H1 (cell line): ENCODE results near the gene DNM2. TPM values are rescaled to one million over a fixed set of nuclear protein-coding genes. Genes with fewer than 3 reads are reported as not detected.

Experiments
- CTCF ChIA-PET: fragments of 300-600 bp; sonication (Branson Sonifier 250); formaldehyde crosslinking; loops from one replicate; lab custom pipeline; 2021; ENCODE audit not compliant: partially characterized antibody; lab: Charles Lee
- POLR2A ChIA-PET: fragments of 300-600 bp; sonication (Branson Sonifier 250); formaldehyde crosslinking; loops from one replicate; lab custom pipeline; 2021; ENCODE audit warnings: inconsistent platforms; ENCODE audit not compliant: partially characterized antibody; lab: Charles Lee
- DNase-seq, 2 experiments: peaks; one replicate each; pipeline versions ENCODE4 v3.0.0 to v3.0.0-alpha.2; 2010 to 2022; ENCODE audit warnings: low spot score in 2 of 2, low read depth in 1 of 2, mixed read lengths in 1 of 2
- FAIRE-seq: peaks from 2 replicates; lab custom pipeline; 2011; peaks lifted over from hg19 to GRCh38; lab: Jason Lieb, UNC
- H2AFZ ChIP-seq: 2 replicates; pipeline ENCODE4 v1.8.1; 2012; ENCODE audit warnings: low read length, inconsistent platforms
- H2AK5ac ChIP-seq: 2 replicates; pipeline ENCODE4 v1.6.1; 2013; ENCODE audit warnings: low read depth, low read length
- H2BK120ac ChIP-seq: replicated peaks from 2 replicates; pipeline ENCODE3; 2013; ENCODE audit warnings: low read depth, low read length, inconsistent platforms
- H2BK12ac ChIP-seq: 2 replicates; pipeline ENCODE4 v1.6.1; 2013; ENCODE audit warnings: low read depth, low read length
- H2BK15ac ChIP-seq: 2 replicates; pipeline ENCODE4 v1.6.1; 2013; ENCODE audit warnings: low read length
- H2BK20ac ChIP-seq: 2 replicates; pipeline ENCODE4 v1.6.1; 2013; ENCODE audit warnings: low read length
- H2BK5ac ChIP-seq: 2 replicates; pipeline ENCODE4 v1.6.1; 2013; ENCODE audit warnings: low read depth, low read length
- H3K14ac ChIP-seq: 2 replicates; pipeline ENCODE4 v1.6.1; 2013; ENCODE audit warnings: inconsistent platforms; ENCODE audit not compliant: insufficient read length
- H3K18ac ChIP-seq: 2 replicates; pipeline ENCODE4 v1.6.1; 2013; ENCODE audit warnings: low read length; ENCODE audit errors: extremely low read depth
- H3K23ac ChIP-seq: 2 replicates; pipeline ENCODE4 v1.6.1; 2013; ENCODE audit warnings: inconsistent platforms; ENCODE audit not compliant: insufficient read length
- H3K23me2 ChIP-seq: 2 replicates; pipeline ENCODE4 v1.6.1; 2013; ENCODE audit warnings: low read depth, low read length
- H3K27ac ChIP-seq: 2 replicates; pipeline ENCODE4 v1.6.1; 2011; ENCODE audit warnings: low read depth, low read length, inconsistent platforms
- H3K27me3 ChIP-seq, 4 experiments: replicated peaks in 1 of 4; 1 replicate in 1 of 4; 2 replicates in 3 of 4; pipeline versions ENCODE4 v1.6.1 to v1.8.1; 2011 to 2013; ENCODE audit warnings: low read length in 3 of 4, mild to moderate bottlenecking in 3 of 4, inconsistent platforms in 2 of 4, mixed read lengths in 2 of 4, moderate library complexity in 1 of 4; ENCODE audit not compliant: control insufficient read depth in 3 of 4, insufficient read depth in 3 of 4; ENCODE audit errors: extremely low read depth in 1 of 4
- H3K36me3 ChIP-seq, 4 experiments: 2 replicates each; pipeline versions ENCODE4 v1.6.1 to v1.8.1; 2011 to 2013; ENCODE audit warnings: mild to moderate bottlenecking in 4 of 4, low read length in 3 of 4, moderate library complexity in 2 of 4, control low read depth in 1 of 4, inconsistent platforms in 1 of 4; ENCODE audit not compliant: insufficient read depth in 4 of 4, control insufficient read depth in 2 of 4
- H3K4ac ChIP-seq: replicated peaks from 2 replicates; pipeline ENCODE3; 2013; ENCODE audit warnings: low read length, low read depth, mixed read lengths, inconsistent platforms; ENCODE audit not compliant: insufficient read length
- H3K4me1 ChIP-seq, 4 experiments: replicated peaks in 1 of 4; 1 replicate in 1 of 4; 2 replicates in 3 of 4; pipeline versions ENCODE4 v1.6.1 to v1.8.1; 2011 to 2013; ENCODE audit warnings: low read length in 3 of 4, inconsistent platforms in 2 of 4, mixed read lengths in 1 of 4; ENCODE audit not compliant: insufficient read depth in 4 of 4, control insufficient read depth in 3 of 4
- H3K4me2 ChIP-seq, 2 experiments: 2 replicates each; pipeline versions ENCODE4 v1.6.1 to v1.8.1; 2011 to 2013; ENCODE audit warnings: low read depth in 2 of 2, low read length in 2 of 2, control low read depth in 1 of 2, inconsistent platforms in 1 of 2, mild to moderate bottlenecking in 1 of 2; ENCODE audit not compliant: insufficient read depth in 1 of 2
- H3K4me3 ChIP-seq, 4 experiments: fragments of 200-600, 300-600 bp in 1 of 4; sonication (generic), shearing (Covaris generic), sonication (Bioruptor Twin) in 1 of 4; 2 replicates each; pipeline versions ENCODE4 v1.5.1 to v1.8.1; 2011 to 2016; ENCODE audit warnings: low read length in 4 of 4, low read depth in 3 of 4, control low read depth in 2 of 4, inconsistent platforms in 2 of 4, mild to moderate bottlenecking in 2 of 4, mixed read lengths in 1 of 4, moderate library complexity in 1 of 4; ENCODE audit not compliant: insufficient read depth in 2 of 4; ENCODE audit errors: extremely low read depth in 1 of 4
- H3K56ac ChIP-seq: replicated peaks from 2 replicates; pipeline ENCODE3; 2013; ENCODE audit warnings: low read depth, mild to moderate bottlenecking, mixed read lengths, low read length, inconsistent platforms; ENCODE audit not compliant: insufficient read length
- H3K79me1 ChIP-seq: 2 replicates; pipeline ENCODE4 v1.6.1; 2013; ENCODE audit warnings: low read depth, low read length, control low read depth
- H3K79me2 ChIP-seq, 2 experiments: 2 replicates each; pipeline versions ENCODE4 v1.6.1 to v1.8.1; 2012 to 2013; ENCODE audit warnings: low read length in 2 of 2, mild to moderate bottlenecking in 2 of 2, inconsistent platforms in 1 of 2; ENCODE audit not compliant: insufficient read depth in 2 of 2, control insufficient read depth in 1 of 2
- H3K9ac ChIP-seq, 4 experiments: replicated peaks in 1 of 4; 1 replicate in 1 of 4; 2 replicates in 3 of 4; pipeline versions ENCODE4 v1.6.1 to v1.8.1; 2011 to 2013; ENCODE audit warnings: low read depth in 3 of 4, low read length in 3 of 4, control low read depth in 2 of 4, mild to moderate bottlenecking in 2 of 4, moderate library complexity in 2 of 4, inconsistent platforms in 1 of 4; ENCODE audit errors: extremely low read depth in 1 of 4
- H3K9me3 ChIP-seq, 2 experiments: 2 replicates each; pipeline versions ENCODE4 v1.6.1 to v1.8.1; 2012 to 2013; ENCODE audit warnings: mild to moderate bottlenecking in 2 of 2, moderate library complexity in 2 of 2, control low read depth in 1 of 2, inconsistent platforms in 1 of 2, low read depth in 1 of 2, low read length in 1 of 2, mixed read lengths in 1 of 2; ENCODE audit not compliant: insufficient read depth in 2 of 2
- H4K20me1 ChIP-seq, 2 experiments: replicated peaks in 1 of 2; 2 replicates each; pipeline versions ENCODE3 to v1.8.1; 2011 to 2013; ENCODE audit warnings: inconsistent platforms in 2 of 2, low read length in 2 of 2, mild to moderate bottlenecking in 1 of 2; ENCODE audit not compliant: insufficient read depth in 2 of 2, control insufficient read depth in 1 of 2
- H4K5ac ChIP-seq: 2 replicates; pipeline ENCODE4 v1.6.1; 2013; ENCODE audit warnings: low read length, low read depth, mixed read lengths, inconsistent platforms; ENCODE audit not compliant: insufficient read length
- H4K8ac ChIP-seq: 2 replicates; pipeline ENCODE4 v1.8.0; 2013; ENCODE audit warnings: mild to moderate bottlenecking, moderate library complexity, low read length, inconsistent platforms; ENCODE audit not compliant: insufficient read depth; ENCODE audit errors: extremely low read depth
- H4K91ac ChIP-seq: replicated peaks from 2 replicates; pipeline ENCODE3; 2013; ENCODE audit warnings: low read length, mixed read lengths, inconsistent platforms; ENCODE audit not compliant: insufficient read length
- CHD2 ChIP-seq: IDR thresholded peaks from 2 replicates; pipeline ENCODE4 v1.6.1; 2012; ENCODE audit warnings: low read length, improper control_type of control experiment
- CTBP2 ChIP-seq: IDR thresholded peaks from 2 replicates; pipeline ENCODE4 v1.7.0; 2011; ENCODE audit warnings: borderline replicate concordance, mild to moderate bottlenecking, moderate library complexity, mixed read lengths, low read length; ENCODE audit not compliant: insufficient read depth, insufficient read length
- POLR2AphosphoS5 ChIP-seq: IDR thresholded peaks from 2 replicates; pipeline ENCODE4 v1.6.1; 2011; ENCODE audit warnings: low read depth, low read length
- POU5F1 ChIP-seq: IDR thresholded peaks from 2 replicates; pipeline ENCODE4 v1.6.1; 2011; ENCODE audit warnings: low read depth, mild to moderate bottlenecking, low read length, moderate library complexity
- SAP30 ChIP-seq: fragments of 300-600 bp; sonication (generic); IDR thresholded peaks from 2 replicates; pipeline ENCODE4 v1.7.1; 2012; ENCODE audit warnings: low read length, moderate library complexity, mild to moderate bottlenecking, inconsistent platforms; ENCODE audit not compliant: insufficient read depth, insufficient replicate concordance
- SIN3A ChIP-seq, 2 experiments: IDR thresholded peaks in 1 of 2; conservative IDR thresholded peaks in 1 of 2; 2 replicates each; pipeline ENCODE4 v1.6.1; 2011 to 2012; ENCODE audit warnings: low read length in 2 of 2, improper control_type of control experiment in 1 of 2, low read depth in 1 of 2, mild to moderate bottlenecking in 1 of 2
- WGBS, 2 experiments: shearing (Covaris generic) in 1 of 2; methylation state at CpG; one replicate each; pipeline versions ENCODE4 v1.1.6 to v1.1.7; 2013 to 2015; ENCODE audit warnings: low lambda C conversion rate in 2 of 2, mixed read lengths in 2 of 2, inconsistent platforms in 1 of 2, low coverage in 1 of 2, missing lambda C conversion rate in 1 of 2; ENCODE audit not compliant: insufficient replicate concordance in 2 of 2, insufficient coverage in 1 of 2, insufficient read length in 1 of 2; ENCODE audit errors: extremely low coverage in 1 of 2, missing lambda C conversion rate in 1 of 2; 5-methylcytosine and 5-hydroxymethylcytosine counted together
- polyA plus RNA-seq, 7 experiments: library from polyadenylated mRNA; depleted of rRNA in 3 of 7; stranded (reverse) in 5 of 7; unstranded in 2 of 7; fragments of >200 nt in 5 of 7; fragments of 200-250 nt in 2 of 7; gene quantifications; 1 replicate in 5 of 7; 2 replicates in 1 of 7; 4 replicates in 1 of 7; pipeline versions ENCODE4 v1.2.1 to v1.2.3, GENCODE V29; 2011 to 2013; ENCODE audit warnings: missing spikeins in 2 of 7, mixed read lengths in 2 of 7
- total RNA-seq: library from RNA; stranded (reverse); fragmentation: NEBNext Ultra II Directional; extraction: Animal tissue kit (Norgen Biotek cat#: 25700); gene quantifications from 2 replicates; pipeline ENCODE4 v1.2.1, GENCODE V29; 2021

The DNM2 gene
- total and polyA plus RNA-seq, 2 of the 8 experiments (the other 6 are each of a cell fraction or from before 2014, with no cell fraction given) = 61.9 to 120 TPM

DNA sequence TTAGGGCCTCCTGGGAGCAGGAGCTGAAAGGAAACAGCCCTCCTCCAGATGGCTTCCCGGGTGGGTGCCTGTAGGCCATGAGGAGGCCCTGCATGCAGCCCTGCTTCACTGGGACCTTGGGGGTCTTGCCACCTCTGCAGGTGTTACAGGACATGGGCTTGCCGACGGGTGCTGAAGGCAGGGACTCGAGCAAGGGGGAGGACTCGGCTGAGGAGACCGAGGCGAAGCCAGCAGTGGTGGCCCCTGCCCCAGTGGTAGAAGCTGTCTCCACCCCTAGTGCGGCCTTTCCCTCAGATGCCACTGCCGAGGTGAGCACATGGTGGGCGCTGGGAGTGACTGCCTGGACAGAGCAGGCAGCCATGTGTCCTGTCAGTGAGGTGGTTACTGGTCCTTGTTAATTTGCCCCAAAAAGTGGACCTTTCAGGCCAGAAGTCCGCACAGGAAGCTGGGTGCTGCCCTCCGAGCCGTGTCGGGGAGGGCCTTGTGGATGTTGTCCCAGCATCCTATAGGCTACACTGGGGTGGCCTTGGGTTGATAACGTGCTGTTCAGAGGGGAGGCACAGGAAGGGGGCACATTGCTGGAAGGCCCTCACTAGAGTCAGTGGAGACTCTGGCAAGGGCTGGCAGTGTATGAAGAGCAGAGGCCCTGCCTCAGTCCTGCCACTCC, 35.3 kb upstream of the DNM2 start:
- Histone ChIP-seq H3K23me2 (no peaks in the 10 kb centered on the region), H4K5ac (no peak overlapping the region), H3K79me1 (peaks cover 10% of the 10 kb centered on the region; the same call in 1 of the 2 replicates), H2BK5ac (no peak overlapping the region; the same call in 1 of the 2 replicates), H3K18ac (no peak overlapping the region), H3K4me1 (no peaks in the 10 kb centered on the region; a peak in 2 of 7 replicates), H3K14ac (no peak overlapping the region), H3K79me2 (peaks cover 0 to 82% of the 10 kb centered on the region in 2 experiments; a peak in 2 of 4 replicates), H3K27ac (0 out of 2 replicates have a peak overlapping the region, but pooled peaks have one; percentile 7), H3K9ac (no peak overlapping the region), H3K27me3 (no peaks in the 10 kb centered on the region), H3K23ac (no peak overlapping the region), H2BK15ac (no peak overlapping the region), H3K4ac (no peak overlapping the region), H2BK12ac (no peak overlapping the region), H3K56ac (no peak overlapping the region), H2BK20ac (no peak overlapping the region), H3K4me3 (no peak overlapping the region), H2AFZ (no peak overlapping the region), H4K8ac (no peak overlapping the region; the same call in 1 of the 2 replicates), H2BK120ac (no peak overlapping the region), H3K36me3 (peaks cover 94 to 100% (median 96%) of the 10 kb centered on the region in 4 experiments), H3K9me3 (no peaks in the 10 kb centered on the region), H4K91ac (no peak overlapping the region), H4K20me1 (peaks cover 45 to 54% of the 10 kb centered on the region in 2 experiments), H3K4me2 (no peak overlapping the region), H2AK5ac (no peak overlapping the region)
- WGBS, 2 experiments = 92% methylated on average over 15 of the region's 15 CpGs; no CpG with 5 or more reads in 1 of the 2 experiments
- no peak for DNase-seq
- TF ChIP-seq SAP30 = no peak
- peak; percentile 64; the same call in 1 of the 2 replicates for TF ChIP-seq POLR2AphosphoS5
- TF ChIP-seq CHD2 = no peak
- TF ChIP-seq SIN3A (conservative IDR thresholded peaks at IDR 0.05 in 1 of 2, IDR thresholded peaks at IDR 0.05 in 1 of 2; ENCODE audit: low read depth in 1 of 2, low read length in 2 of 2) = no peak
- no peak for TF ChIP-seq POU5F1
- no peak for TF ChIP-seq CTBP2
- ChIA-PET CTCF (interaction anchor here (0.6 to 2.1 kb wide), 5 partner anchors 9 to 101 kb away, joined by 3 to 10 read pairs (median 3); no protein-coding TSS in a partner anchor), POLR2A (interaction anchor here (1.0 to 59.0 kb wide), 4 partner anchors 9 to 130 kb away, joined by 5 to 1874 read pairs (median 940); partner anchors contain the start of genes DNM2, ILF3 and QTRT1)
- FAIRE-seq = no peak
